ENCODE data around the gene PPP2R3B. TPM values are rescaled to one million over a fixed set of nuclear protein-coding genes. Genes with fewer than 3 reads are reported as not detected.

PPP2R3B gene
- total RNA-seq, 2 donors from 2014 or later, result 72.5 to 98.7 TPM

DNA sequence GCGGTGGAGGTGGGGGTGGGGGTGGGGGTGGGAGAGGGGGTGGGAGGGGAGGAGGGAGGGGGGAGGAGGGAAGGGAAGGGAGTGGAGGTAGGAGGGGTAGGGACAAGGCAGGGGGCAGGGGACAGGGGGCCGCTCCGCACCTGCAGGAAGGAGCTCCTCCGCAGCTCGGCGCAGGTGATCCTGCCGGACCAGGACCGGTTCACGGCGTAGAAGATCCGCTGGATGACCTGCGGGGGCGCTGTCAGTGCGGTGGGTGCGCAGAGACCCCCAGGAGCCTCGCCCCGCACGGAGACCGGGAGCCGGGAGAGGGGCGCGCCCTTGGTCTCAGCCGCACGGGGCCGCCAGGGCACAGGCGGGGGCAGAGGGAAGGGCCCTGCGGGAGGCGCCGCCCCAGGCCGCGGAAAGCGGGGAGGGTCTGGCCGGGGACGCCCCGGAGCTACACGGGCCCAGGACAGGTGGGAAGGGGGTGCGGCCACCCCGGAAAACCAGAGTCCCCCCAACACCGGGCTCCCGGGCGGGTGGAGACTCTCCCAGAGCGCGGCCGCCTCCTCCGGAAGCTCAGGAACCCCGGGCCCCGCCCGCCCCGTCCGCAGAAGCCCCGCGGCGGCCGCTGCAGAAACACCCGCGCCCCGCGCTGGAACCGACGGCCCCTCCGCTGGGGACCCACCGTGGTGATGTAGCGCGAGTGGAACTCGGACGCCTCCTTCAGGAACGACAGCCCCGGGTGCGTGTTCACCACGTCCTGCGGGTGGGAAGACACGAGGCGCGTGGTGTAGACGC is 40.5 kb downstream of the PPP2R3B start:
- H3K27me3 ChIP-seq (ENCODE audit: control insufficient read depth, insufficient read depth, low read length, poor library complexity, severe bottlenecking), result no peaks in the 10 kb centered on the region
- TF ChIP-seq, protein P1, sequence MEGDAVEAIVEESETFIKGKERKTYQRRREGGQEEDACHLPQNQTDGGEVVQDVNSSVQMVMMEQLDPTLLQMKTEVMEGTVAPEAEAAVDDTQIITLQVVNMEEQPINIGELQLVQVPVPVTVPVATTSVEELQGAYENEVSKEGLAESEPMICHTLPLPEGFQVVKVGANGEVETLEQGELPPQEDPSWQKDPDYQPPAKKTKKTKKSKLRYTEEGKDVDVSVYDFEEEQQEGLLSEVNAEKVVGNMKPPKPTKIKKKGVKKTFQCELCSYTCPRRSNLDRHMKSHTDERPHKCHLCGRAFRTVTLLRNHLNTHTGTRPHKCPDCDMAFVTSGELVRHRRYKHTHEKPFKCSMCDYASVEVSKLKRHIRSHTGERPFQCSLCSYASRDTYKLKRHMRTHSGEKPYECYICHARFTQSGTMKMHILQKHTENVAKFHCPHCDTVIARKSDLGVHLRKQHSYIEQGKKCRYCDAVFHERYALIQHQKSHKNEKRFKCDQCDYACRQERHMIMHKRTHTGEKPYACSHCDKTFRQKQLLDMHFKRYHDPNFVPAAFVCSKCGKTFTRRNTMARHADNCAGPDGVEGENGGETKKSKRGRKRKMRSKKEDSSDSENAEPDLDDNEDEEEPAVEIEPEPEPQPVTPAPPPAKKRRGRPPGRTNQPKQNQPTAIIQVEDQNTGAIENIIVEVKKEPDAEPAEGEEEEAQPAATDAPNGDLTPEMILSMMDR (conservative IDR thresholded peaks at IDR 0.05), result peak; percentile 31
- no peak overlapping the region for H3K4me3 Mint-ChIP-seq

GRCh38 chrX:345020-345925 is 41.4 kb downstream of the PPP2R3B start:
- no peaks in the 10 kb centered on the region for H3K4me1 ChIP-seq (ENCODE audit: control insufficient read depth, insufficient read depth, low read length)
- Mint-ChIP-seq H3K36me3 (ENCODE audit: low read depth) (peaks cover 43% of the 10 kb centered on the region), H3K27ac (no peak overlapping the region), H3K9me3 (peaks cover 7% of the 10 kb centered on the region), H3K4me3 (no peak overlapping the region), H3K4me1 (no peaks in the 10 kb centered on the region), H3K27me3 (ENCODE audit: insufficient read depth) (no peaks in the 10 kb centered on the region)
- H3K27ac ChIP-seq (ENCODE audit: low read depth, low read length), result no peak overlapping the region
- WGBS, 2 experiments (ENCODE audit: insufficient coverage in 1 of 2, insufficient read length in 1 of 2), result 95 to 97% methylated on average over 35 to 58 of the region's 63 CpGs
- peaks cover 14% of the 10 kb centered on the region for H3K36me3 ChIP-seq (ENCODE audit: control insufficient read depth, insufficient read depth, low read length)
- DNase-seq, result no peak
- no peak overlapping the region for H3K4me3 ChIP-seq (ENCODE audit: low read length)
- H3K9ac ChIP-seq (ENCODE audit: extremely low read depth, low read length, poor library complexity, severe bottlenecking), result no peak overlapping the region
- H3K27me3 ChIP-seq (ENCODE audit: control insufficient read depth, insufficient read depth, low read length, poor library complexity, severe bottlenecking), result no peaks in the 10 kb centered on the region
- no peaks in the 10 kb centered on the region for H3K9me3 ChIP-seq (ENCODE audit: control insufficient read depth, low read length)
- TF ChIP-seq, protein P1 (conservative IDR thresholded peaks at IDR 0.05), result no peak

More for the DNA sequence above, 40.5 kb downstream of the PPP2R3B start:
- WGBS, 2 experiments (ENCODE audit: insufficient coverage in 1 of 2, insufficient read length in 1 of 2), result 95 to 96% methylated on average over 28 to 74 of the region's 75 CpGs
- Histone ChIP-seq H3K9ac (ENCODE audit: extremely low read depth, low read length, poor library complexity, severe bottlenecking) (no peak overlapping the region), H3K9me3 (ENCODE audit: control insufficient read depth, low read length) (no peaks in the 10 kb centered on the region), H3K4me3 (ENCODE audit: low read length) (no peak overlapping the region), H3K27ac (ENCODE audit: low read depth, low read length) (no peak overlapping the region), H3K36me3 (ENCODE audit: control insufficient read depth, insufficient read depth, low read length) (peaks cover 10% of the 10 kb centered on the region), H3K4me1 (ENCODE audit: control insufficient read depth, insufficient read depth, low read length) (no peaks in the 10 kb centered on the region)
- H3K9me3 Mint-ChIP-seq, result peaks cover 7% of the 10 kb centered on the region
- H3K36me3 Mint-ChIP-seq (ENCODE audit: low read depth), result peaks cover 40% of the 10 kb centered on the region
- no peaks in the 10 kb centered on the region for H3K4me1 Mint-ChIP-seq
- no peak for DNase-seq
- no peak overlapping the region for H3K27ac Mint-ChIP-seq
- H3K27me3 Mint-ChIP-seq (ENCODE audit: insufficient read depth), result no peaks in the 10 kb centered on the region

DNA sequence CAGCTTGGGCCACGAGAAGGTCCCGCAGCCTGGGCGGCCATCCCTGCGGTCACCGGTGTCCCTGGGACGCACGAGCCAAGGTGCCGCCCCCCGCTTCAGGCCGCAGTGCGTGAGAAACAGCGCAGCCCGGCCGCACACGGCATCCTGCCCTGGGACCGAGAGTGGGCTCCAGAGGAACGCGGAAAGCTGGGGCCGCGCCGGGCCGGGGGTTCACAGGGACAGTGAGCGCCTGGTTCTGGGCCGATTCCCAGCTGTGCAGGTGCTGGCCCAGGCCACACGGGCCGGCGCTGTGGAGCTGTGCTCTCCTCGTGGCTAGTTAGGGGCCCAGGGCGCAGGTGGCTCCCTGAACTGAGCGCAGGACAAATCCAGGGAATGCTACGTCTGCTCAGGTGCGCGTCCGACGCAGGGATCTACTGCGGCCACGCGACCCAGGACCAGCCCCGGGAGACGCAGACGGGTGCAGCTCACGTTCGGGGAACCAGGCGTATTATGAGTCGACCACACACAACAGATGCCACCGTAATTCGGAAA is 42.3 kb downstream of the PPP2R3B start:
- TF ChIP-seq, protein P1 (conservative IDR thresholded peaks at IDR 0.05), result no peak
- H3K27me3 Mint-ChIP-seq (ENCODE audit: insufficient read depth), result no peaks in the 10 kb centered on the region
- Histone ChIP-seq H3K4me3 (ENCODE audit: low read length) (no peak overlapping the region), H3K9ac (ENCODE audit: extremely low read depth, low read length, poor library complexity, severe bottlenecking) (no peak overlapping the region), H3K27ac (ENCODE audit: low read depth, low read length) (no peak overlapping the region), H3K9me3 (ENCODE audit: control insufficient read depth, low read length) (no peaks in the 10 kb centered on the region), H3K4me1 (ENCODE audit: control insufficient read depth, insufficient read depth, low read length) (no peaks in the 10 kb centered on the region), H3K27me3 (ENCODE audit: control insufficient read depth, insufficient read depth, low read length, poor library complexity, severe bottlenecking) (no peaks in the 10 kb centered on the region), H3K36me3 (ENCODE audit: control insufficient read depth, insufficient read depth, low read length) (peaks cover 9% of the 10 kb centered on the region)
- H3K36me3 Mint-ChIP-seq (ENCODE audit: low read depth), result peaks cover 35% of the 10 kb centered on the region
- no peak overlapping the region for H3K4me3 Mint-ChIP-seq
- no peak overlapping the region for H3K27ac Mint-ChIP-seq
- 96% methylated on average over 38 to 47 of the region's 47 CpGs for WGBS, 2 experiments (ENCODE audit: insufficient coverage in 1 of 2, insufficient read length in 1 of 2)
- no peak for DNase-seq
- peaks cover 7% of the 10 kb centered on the region for H3K9me3 Mint-ChIP-seq
- H3K4me1 Mint-ChIP-seq, result no peaks in the 10 kb centered on the region
